Left kidney (tissue), 1 donor: ENCODE results near the gene ZGRF1. TPM values are rescaled to one million over a fixed set of nuclear protein-coding genes. Genes with fewer than 3 reads are reported as not detected.

Experiments
- polyA plus RNA-seq: library from polyadenylated mRNA; unstranded; fragments of 120-200 nt; gene quantifications from one replicate; pipeline ENCODE4 v1.2.1, GENCODE V29; 2013; ENCODE audit not compliant: insufficient read length

The ZGRF1 gene
- polyA plus RNA-seq, 1 donor, result 30.3 TPM

Other genes starting within 250 kb of the ZGRF1 start
- gene NEUROG2, start 120.7 kb downstream of the ZGRF1 start, polyA plus RNA-seq, result not detected
- 124 TPM for gene LARP7, start 234 bp upstream of the ZGRF1 start, polyA plus RNA-seq